Liver (tissue), 9 donors: ENCODE results near the gene CLEC16A. TPM values are rescaled to one million over a fixed set of nuclear protein-coding genes. Genes with fewer than 3 reads are reported as not detected.

Experiments used
- DNase-seq: peaks from one replicate; pipeline ENCODE4 v3.0.0-alpha.2; 2017; ENCODE audit warnings: low spot score
- H3K27ac ChIP-seq, 2 donors: one replicate each; pipeline ENCODE4 v1.7.0; 2013; ENCODE audit warnings: inconsistent platforms in 2 of 2, low read length in 2 of 2, control low read depth in 1 of 2, low read depth in 1 of 2, mild to moderate bottlenecking in 1 of 2
- H3K27me3 ChIP-seq, 4 donors: one replicate each; pipeline versions ENCODE4 v1.6.1 to v1.7.0; 2013; ENCODE audit warnings: low read length in 3 of 4, inconsistent platforms in 1 of 4, mild to moderate bottlenecking in 1 of 4, moderate library complexity in 1 of 4; ENCODE audit not compliant: control insufficient read depth in 4 of 4, insufficient read depth in 4 of 4
- H3K36me3 ChIP-seq, 4 donors: one replicate each; pipeline versions ENCODE4 v1.6.1 to v1.7.0; 2013; ENCODE audit warnings: low read length in 3 of 4, mild to moderate bottlenecking in 3 of 4, low read depth in 1 of 4, moderate library complexity in 1 of 4; ENCODE audit not compliant: control insufficient read depth in 4 of 4, insufficient read depth in 3 of 4
- H3K4me1 ChIP-seq, 4 donors: one replicate each; pipeline versions ENCODE4 v1.6.1 to v1.7.0; 2013; ENCODE audit warnings: low read length in 3 of 4, mild to moderate bottlenecking in 3 of 4, moderate library complexity in 1 of 4; ENCODE audit not compliant: control insufficient read depth in 4 of 4, insufficient read depth in 4 of 4
- H3K4me3 ChIP-seq, 3 donors: one replicate each; pipeline versions ENCODE4 v1.6.1 to v1.7.0; 2013; ENCODE audit warnings: low read length in 3 of 3, control low read depth in 1 of 3, low read depth in 1 of 3, mild to moderate bottlenecking in 1 of 3
- H3K9ac ChIP-seq, 2 donors: one replicate each; pipeline ENCODE4 v1.7.0; 2013; ENCODE audit warnings: low read length in 2 of 2, mild to moderate bottlenecking in 2 of 2, moderate library complexity in 2 of 2, control low read depth in 1 of 2, low read depth in 1 of 2
- H3K9me3 ChIP-seq, 4 donors: one replicate each; pipeline versions ENCODE4 v1.6.1 to v1.7.0; 2013; ENCODE audit warnings: low read length in 3 of 4; ENCODE audit not compliant: control insufficient read depth in 4 of 4
- ATF3 ChIP-seq: IDR thresholded peaks from 2 replicates; pipeline ENCODE4 v1.6.1; 2016; ENCODE audit warnings: antibody characterized with exemption
- EGR1 ChIP-seq, 2 donors: IDR thresholded peaks; 2 replicates each; pipeline ENCODE4 v1.6.1; 2016 to 2018; ENCODE audit warnings: antibody characterized with exemption in 2 of 2, low read depth in 2 of 2
- FOXA1 ChIP-seq: IDR thresholded peaks from 2 replicates; pipeline ENCODE4 v1.6.1; 2016; ENCODE audit warnings: antibody characterized with exemption
- FOXA2 ChIP-seq: IDR thresholded peaks from 2 replicates; pipeline ENCODE4 v1.6.1; 2016; ENCODE audit warnings: antibody characterized with exemption
- GABPA ChIP-seq, 2 donors: IDR thresholded peaks in 1 of 2; conservative IDR thresholded peaks in 1 of 2; 2 replicates each; pipeline ENCODE4 v1.6.1; 2016; ENCODE audit warnings: antibody characterized with exemption in 2 of 2, mild to moderate bottlenecking in 1 of 2, moderate library complexity in 1 of 2
- HNF4A ChIP-seq, 2 donors: conservative IDR thresholded peaks; 2 replicates each; pipeline ENCODE4 v1.6.1; 2016; ENCODE audit warnings: antibody characterized with exemption in 2 of 2, mild to moderate bottlenecking in 2 of 2
- JUND ChIP-seq, 2 donors: IDR thresholded peaks; 2 replicates each; pipeline ENCODE4 v1.6.1; 2016; ENCODE audit warnings: antibody characterized with exemption in 2 of 2
- RAD21 ChIP-seq, 2 donors: IDR thresholded peaks; 2 replicates each; pipeline ENCODE4 v1.6.1; 2016; ENCODE audit warnings: antibody characterized with exemption in 2 of 2, mild to moderate bottlenecking in 2 of 2
- RXRA ChIP-seq, 2 donors: IDR thresholded peaks; 2 replicates each; pipeline ENCODE4 v1.6.1; 2017 to 2018; ENCODE audit warnings: antibody characterized with exemption in 2 of 2, mild to moderate bottlenecking in 1 of 2
- SP1 ChIP-seq: IDR thresholded peaks from 2 replicates; pipeline ENCODE4 v1.6.1; 2018; ENCODE audit warnings: antibody characterized with exemption, mild to moderate bottlenecking
- TAF1 ChIP-seq: conservative IDR thresholded peaks from 2 replicates; pipeline ENCODE4 v1.6.1; 2016; ENCODE audit warnings: antibody characterized with exemption, mild to moderate bottlenecking
- YY1 ChIP-seq: IDR thresholded peaks from 2 replicates; pipeline ENCODE4 v1.6.1; 2016; ENCODE audit warnings: antibody characterized with exemption, mild to moderate bottlenecking
- ZBTB33 ChIP-seq: IDR thresholded peaks from 2 replicates; pipeline ENCODE4 v1.6.1; 2016; ENCODE audit warnings: antibody characterized with exemption
- WGBS: extraction: QIAGEN DNeasy Blood & Tissue Kit; methylation state at CpG from one replicate; pipeline ENCODE4 v1.1.7; 2013; 5-methylcytosine and 5-hydroxymethylcytosine counted together
- polyA plus RNA-seq, 2 donors: library from polyadenylated mRNA; stranded (reverse) in 1 of 2; unstranded in 1 of 2; fragments of 200-250 nt in 1 of 2; fragments of >200 nt in 1 of 2; fragmentation: Nextera tagmentation in 1 of 2; extraction: Ambion mirVana in 1 of 2; gene quantifications; one replicate each; pipeline versions ENCODE4 v1.2.1 to v1.2.3, GENCODE V29; 2013 to 2015
- total RNA-seq, 2 donors: library from RNA; depleted of rRNA; stranded (reverse); fragments of >200 nt; gene quantifications; one replicate each; pipeline ENCODE4 v1.2.3, GENCODE V29; 2014
- TF ChIP-seq, protein P1 (sequence below): IDR thresholded peaks from 2 replicates; pipeline ENCODE4 v1.6.1; 2016; ENCODE audit warnings: antibody characterized with exemption
- donor health status: healthy.
- donor health status: healthy.
- donor health status: healthy.
- donor health status: healthy.
- donor health status: healthy.

The CLEC16A gene
- total and polyA plus RNA-seq, 4 donors = 9.7 to 23.0 (median 17.4) TPM

DNA sequence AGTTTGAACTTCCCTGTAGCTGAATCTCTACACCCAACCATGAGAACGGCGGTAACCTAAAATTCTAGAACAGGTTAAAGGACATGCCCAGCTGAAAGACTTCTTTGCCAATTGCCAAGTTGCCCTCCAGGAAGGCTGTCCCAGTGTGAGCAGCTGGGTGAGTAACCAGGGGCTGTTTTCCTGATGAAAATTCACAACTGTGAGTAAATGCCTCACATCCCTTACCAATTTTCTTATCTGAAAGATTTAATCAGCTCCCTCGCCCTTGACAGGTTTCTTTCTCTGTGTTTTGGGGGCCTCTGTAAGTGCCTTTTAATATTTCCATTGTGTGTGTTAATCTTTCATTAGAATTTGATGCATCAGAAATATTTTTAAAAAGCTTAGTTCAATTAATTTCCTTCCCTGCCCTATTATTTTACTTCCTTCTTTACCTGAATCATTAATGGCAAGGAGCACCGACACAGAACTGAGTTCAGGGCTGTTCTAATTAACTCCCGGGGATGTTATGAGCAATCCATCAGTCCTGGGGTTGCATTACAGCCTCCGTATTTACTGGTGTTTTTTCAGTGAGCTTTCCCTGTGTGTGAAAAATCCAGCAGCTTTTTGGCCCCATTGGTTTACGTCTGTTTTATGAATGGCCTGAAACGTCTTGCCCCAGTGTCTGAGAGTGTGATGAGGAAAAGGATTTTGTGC lies 152.9 kb downstream of the CLEC16A start:
- TF ChIP-seq, protein P1, sequence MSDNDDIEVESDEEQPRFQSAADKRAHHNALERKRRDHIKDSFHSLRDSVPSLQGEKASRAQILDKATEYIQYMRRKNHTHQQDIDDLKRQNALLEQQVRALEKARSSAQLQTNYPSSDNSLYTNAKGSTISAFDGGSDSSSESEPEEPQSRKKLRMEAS = no peak
- TF ChIP-seq GABPA (IDR thresholded peaks at IDR 0.05 in 1 of 2, conservative IDR thresholded peaks at IDR 0.05 in 1 of 2) (no peak), YY1 (no peak), RXRA (IDR thresholded peaks at IDR 0.05) (no peak), RAD21 (IDR thresholded peaks at IDR 0.05) (no peak), EGR1 (IDR thresholded peaks at IDR 0.05; ENCODE audit: low read depth in 2 of 2) (no peak), ZBTB33 (no peak), ATF3 (no peak), JUND (IDR thresholded peaks at IDR 0.05) (no peak), HNF4A (conservative IDR thresholded peaks at IDR 0.05) (no peak), FOXA1 (no peak), SP1 (no peak), FOXA2 (no peak)
- no peak for DNase-seq
- 96% methylated on average over 8 of the region's 8 CpGs for WGBS
- Histone ChIP-seq H3K27ac (no peak overlapping the region), H3K36me3 (peaks cover 0 to 3% (median 0%) of the 10 kb centered on the region in 4 donors), H3K4me1 (peaks cover 0 to 7% (median 1%) of the 10 kb centered on the region in 4 donors), H3K4me3 (no peak overlapping the region), H3K9me3 (no peaks in the 10 kb centered on the region), H3K9ac (no peak overlapping the region), H3K27me3 (no peaks in the 10 kb centered on the region)

GRCh38 chr16:11097787-11098167 lies 153.4 kb downstream of the CLEC16A start:
- H3K9me3 ChIP-seq = no peaks in the 10 kb centered on the region
- H3K9ac ChIP-seq = no peak overlapping the region
- 98% methylated on average over 6 of the region's 6 CpGs for WGBS
- peaks cover 0 to 10% (median 1%) of the 10 kb centered on the region in 4 donors for H3K4me1 ChIP-seq
- H3K4me3 ChIP-seq = no peak overlapping the region
- TF ChIP-seq YY1 (no peak), TAF1 (no peak), EGR1 (IDR thresholded peaks at IDR 0.05; ENCODE audit: low read depth in 2 of 2) (no peak), HNF4A (conservative IDR thresholded peaks at IDR 0.05) (no peak), GABPA (IDR thresholded peaks at IDR 0.05 in 1 of 2, conservative IDR thresholded peaks at IDR 0.05 in 1 of 2) (no peak), FOXA1 (no peak), ATF3 (no peak), FOXA2 (no peak), SP1 (no peak), JUND (IDR thresholded peaks at IDR 0.05) (no peak)
- no peak overlapping the region for H3K27ac ChIP-seq
- H3K36me3 ChIP-seq = no peaks in the 10 kb centered on the region
- no peak for DNase-seq
- no peaks in the 10 kb centered on the region for H3K27me3 ChIP-seq
